HEK293 (cell line): ENCODE measurements around the gene GPR62.

Experiments
- CTCF ChIA-PET: fragments of 350-600 bp; formaldehyde crosslinking; extraction: SDS; loops from one replicate; lab custom pipeline; 2021; ENCODE audit warnings: antibody characterized with exemption; lab: Yijun Ruan, JAX
- POLR2A ChIA-PET: fragments of 300-600 bp; formaldehyde crosslinking; extraction: SDS; loops from one replicate; lab custom pipeline; 2020; ENCODE audit warnings: antibody characterized with exemption, inconsistent platforms; lab: Yijun Ruan, JAX
- H3K27ac ChIP-seq: fragments of 200-500 bp; sonication (Bioruptor generic); 2 replicates; pipeline ENCODE4 v1.5.1; 2014; ENCODE audit warnings: low read depth, low read length, control low read depth, inconsistent platforms; ENCODE audit errors: extremely low read depth
- H3K36me3 ChIP-seq, 2 experiments: fragments of 200-500 bp in 1 of 2; sonication (Bioruptor generic) in 1 of 2; 1 replicate in 1 of 2; 2 replicates in 1 of 2; pipeline ENCODE4 v1.5.1; 2014 to 2017; ENCODE audit warnings: inconsistent platforms in 2 of 2, low read length in 2 of 2; ENCODE audit not compliant: control insufficient read depth in 2 of 2, insufficient read depth in 1 of 2
- H3K4me1 ChIP-seq: fragments of 200-500 bp; sonication (Bioruptor generic); 2 replicates; pipeline ENCODE4 v1.5.1; 2014; ENCODE audit warnings: mild to moderate bottlenecking, low read length, inconsistent platforms; ENCODE audit not compliant: control insufficient read depth, insufficient read depth
- H3K4me3 ChIP-seq: 2 replicates; pipeline ENCODE4 v1.5.1; 2011; ENCODE audit warnings: low read depth, mild to moderate bottlenecking, control low read depth, low read length, moderate library complexity
- H3K9me3 ChIP-seq: fragments of 200-500 bp; sonication (Bioruptor generic); 2 replicates; pipeline ENCODE4 v1.5.1; 2014; ENCODE audit warnings: low read depth, low read length, inconsistent platforms; ENCODE audit not compliant: control insufficient read depth, insufficient read depth
- BCL11B ChIP-seq: fragments of 450-650 bp; formaldehyde crosslinking; IDR thresholded peaks from 2 replicates; pipeline ENCODE4 v1.5.1; 2016; ENCODE audit warnings: low read depth, missing biosample characterization, missing genetic modification characterization
- GFI1B ChIP-seq: fragments of 450-650 bp; formaldehyde crosslinking; IDR thresholded peaks from 2 replicates; pipeline ENCODE4 v1.5.1; 2016; ENCODE audit warnings: missing biosample characterization, missing genetic modification characterization
- HOXA7 ChIP-seq: sonication (generic); formaldehyde crosslinking; IDR thresholded peaks from 2 replicates; pipeline ENCODE4 v1.8.1; 2022; ENCODE audit warnings: missing genetic modification reagents, borderline replicate concordance
- HOXD13 ChIP-seq: sonication (generic); formaldehyde crosslinking; IDR thresholded peaks from 2 replicates; pipeline ENCODE4 v1.8.0; 2022; ENCODE audit warnings: missing genetic modification reagents, borderline replicate concordance
- MYNN ChIP-seq: fragments of 450-650 bp; formaldehyde crosslinking; IDR thresholded peaks from 2 replicates; pipeline ENCODE4 v1.5.1; 2016; ENCODE audit warnings: missing biosample characterization, missing genetic modification characterization, borderline replicate concordance
- PRDM1 ChIP-seq: fragments of 450-650 bp; formaldehyde crosslinking; IDR thresholded peaks from 2 replicates; pipeline ENCODE4; 2016; ENCODE audit warnings: missing biosample characterization, missing genetic modification characterization
- ZBTB20 ChIP-seq: fragments of 450-650 bp; formaldehyde crosslinking; IDR thresholded peaks from 2 replicates; pipeline ENCODE4 v1.5.1; 2016; ENCODE audit warnings: missing biosample characterization, missing genetic modification characterization
- ZFHX2 ChIP-seq: fragments of 450-650 bp; formaldehyde crosslinking; conservative IDR thresholded peaks from 2 replicates; pipeline ENCODE4 v1.5.1; 2016; ENCODE audit warnings: missing biosample characterization, missing genetic modification characterization
- ZNF221 ChIP-seq: fragments of 450-650 bp; formaldehyde crosslinking; IDR thresholded peaks from 2 replicates; pipeline ENCODE4 v1.5.1; 2017; ENCODE audit warnings: missing biosample characterization, missing genetic modification characterization, borderline replicate concordance
- ZNF521 ChIP-seq: fragments of 450-650 bp; formaldehyde crosslinking; IDR thresholded peaks from 2 replicates; pipeline ENCODE4 v1.5.1; 2017; ENCODE audit warnings: missing biosample characterization, mild to moderate bottlenecking, missing genetic modification characterization
- ZNF544 ChIP-seq: fragments of 450-650 bp; formaldehyde crosslinking; IDR thresholded peaks from 2 replicates; pipeline ENCODE4 v1.5.0; 2017; ENCODE audit warnings: missing biosample characterization, missing genetic modification characterization
- ZNF596 ChIP-seq: fragments of 450-650 bp; IDR thresholded peaks from 2 replicates; pipeline ENCODE4 v1.5.0; 2018; ENCODE audit warnings: missing biosample characterization, mild to moderate bottlenecking, missing genetic modification characterization, moderate library complexity
- ZNF629 ChIP-seq: fragments of 450-650 bp; formaldehyde crosslinking; IDR thresholded peaks from 2 replicates; pipeline ENCODE4 v1.5.1; 2017; ENCODE audit warnings: missing biosample characterization, missing genetic modification characterization
- TF ChIP-seq, protein P1 (sequence below): fragments of 450-650 bp; formaldehyde crosslinking; IDR thresholded peaks from 2 replicates; pipeline ENCODE4 v1.5.1; 2016; ENCODE audit warnings: missing biosample characterization, missing genetic modification characterization
- TF ChIP-seq, protein P2 (sequence below): fragments of 450-650 bp; formaldehyde crosslinking; IDR thresholded peaks from 2 replicates; pipeline ENCODE4 v1.5.1; 2017; ENCODE audit warnings: missing biosample characterization, missing genetic modification characterization
- TF ChIP-seq, protein P3 (sequence below): fragments of 450-650 bp; formaldehyde crosslinking; IDR thresholded peaks from 2 replicates; pipeline ENCODE4 v1.5.1; 2016; ENCODE audit warnings: missing biosample characterization, missing genetic modification characterization
- TF ChIP-seq, protein P4 (sequence below): fragments of 450-650 bp; formaldehyde crosslinking; IDR thresholded peaks from 2 replicates; pipeline ENCODE4 v1.5.1; 2017; ENCODE audit warnings: missing biosample characterization, missing genetic modification characterization
- TF ChIP-seq, protein P5 (sequence below): fragments of 450-650 bp; formaldehyde crosslinking; IDR thresholded peaks from 2 replicates; pipeline ENCODE4 v1.5.1; 2016; ENCODE audit warnings: missing biosample characterization, missing genetic modification characterization

Gene GPR62

DNA sequence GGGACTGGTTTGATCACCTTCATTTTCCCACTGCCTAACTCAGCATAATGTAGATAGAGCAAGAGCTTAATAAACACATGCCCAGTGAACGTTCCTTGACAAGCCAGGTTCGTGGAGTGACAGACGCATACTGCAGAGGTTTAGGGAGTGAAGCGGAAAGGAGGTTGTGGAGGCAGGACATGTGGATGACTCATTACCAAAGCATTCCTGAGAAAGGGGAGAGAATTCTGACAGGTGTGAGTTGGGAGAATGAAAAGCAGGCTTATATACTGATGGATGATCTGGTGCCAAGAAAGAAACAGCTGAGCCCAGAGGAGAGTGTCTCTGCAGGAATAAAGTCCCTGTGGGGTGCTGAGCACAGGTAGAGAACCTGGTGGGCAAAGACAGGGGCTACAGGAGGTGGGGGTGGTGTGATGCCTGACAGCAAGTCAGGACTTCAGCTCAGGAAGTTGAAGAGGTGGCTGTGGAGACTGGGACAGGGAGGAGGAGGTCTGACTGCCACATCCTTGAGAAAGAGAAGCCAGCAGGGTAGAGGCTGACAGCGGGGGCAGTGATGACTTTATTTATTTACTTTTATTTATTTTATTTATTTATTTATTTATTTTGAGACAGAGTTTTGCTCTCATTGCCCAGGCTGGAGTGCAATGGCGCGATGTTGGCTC, 42.9 kb downstream of the GPR62 start (continued):
- TF ChIP-seq, protein P1, sequence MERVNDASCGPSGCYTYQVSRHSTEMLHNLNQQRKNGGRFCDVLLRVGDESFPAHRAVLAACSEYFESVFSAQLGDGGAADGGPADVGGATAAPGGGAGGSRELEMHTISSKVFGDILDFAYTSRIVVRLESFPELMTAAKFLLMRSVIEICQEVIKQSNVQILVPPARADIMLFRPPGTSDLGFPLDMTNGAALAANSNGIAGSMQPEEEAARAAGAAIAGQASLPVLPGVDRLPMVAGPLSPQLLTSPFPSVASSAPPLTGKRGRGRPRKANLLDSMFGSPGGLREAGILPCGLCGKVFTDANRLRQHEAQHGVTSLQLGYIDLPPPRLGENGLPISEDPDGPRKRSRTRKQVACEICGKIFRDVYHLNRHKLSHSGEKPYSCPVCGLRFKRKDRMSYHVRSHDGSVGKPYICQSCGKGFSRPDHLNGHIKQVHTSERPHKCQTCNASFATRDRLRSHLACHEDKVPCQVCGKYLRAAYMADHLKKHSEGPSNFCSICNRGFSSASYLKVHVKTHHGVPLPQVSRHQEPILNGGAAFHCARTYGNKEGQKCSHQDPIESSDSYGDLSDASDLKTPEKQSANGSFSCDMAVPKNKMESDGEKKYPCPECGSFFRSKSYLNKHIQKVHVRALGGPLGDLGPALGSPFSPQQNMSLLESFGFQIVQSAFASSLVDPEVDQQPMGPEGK (tag by site-specific recombination): no peak
- TF ChIP-seq PRDM1 (tag by site-specific recombination): peak; percentile 95
- TF ChIP-seq, protein P2, sequence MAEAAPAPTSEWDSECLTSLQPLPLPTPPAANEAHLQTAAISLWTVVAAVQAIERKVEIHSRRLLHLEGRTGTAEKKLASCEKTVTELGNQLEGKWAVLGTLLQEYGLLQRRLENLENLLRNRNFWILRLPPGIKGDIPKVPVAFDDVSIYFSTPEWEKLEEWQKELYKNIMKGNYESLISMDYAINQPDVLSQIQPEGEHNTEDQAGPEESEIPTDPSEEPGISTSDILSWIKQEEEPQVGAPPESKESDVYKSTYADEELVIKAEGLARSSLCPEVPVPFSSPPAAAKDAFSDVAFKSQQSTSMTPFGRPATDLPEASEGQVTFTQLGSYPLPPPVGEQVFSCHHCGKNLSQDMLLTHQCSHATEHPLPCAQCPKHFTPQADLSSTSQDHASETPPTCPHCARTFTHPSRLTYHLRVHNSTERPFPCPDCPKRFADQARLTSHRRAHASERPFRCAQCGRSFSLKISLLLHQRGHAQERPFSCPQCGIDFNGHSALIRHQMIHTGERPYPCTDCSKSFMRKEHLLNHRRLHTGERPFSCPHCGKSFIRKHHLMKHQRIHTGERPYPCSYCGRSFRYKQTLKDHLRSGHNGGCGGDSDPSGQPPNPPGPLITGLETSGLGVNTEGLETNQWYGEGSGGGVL (tag by site-specific recombination): peak; percentile 24; the same call in 1 of the 2 replicates
- TF ChIP-seq, all 188 proteins: peak for 9

DNA sequence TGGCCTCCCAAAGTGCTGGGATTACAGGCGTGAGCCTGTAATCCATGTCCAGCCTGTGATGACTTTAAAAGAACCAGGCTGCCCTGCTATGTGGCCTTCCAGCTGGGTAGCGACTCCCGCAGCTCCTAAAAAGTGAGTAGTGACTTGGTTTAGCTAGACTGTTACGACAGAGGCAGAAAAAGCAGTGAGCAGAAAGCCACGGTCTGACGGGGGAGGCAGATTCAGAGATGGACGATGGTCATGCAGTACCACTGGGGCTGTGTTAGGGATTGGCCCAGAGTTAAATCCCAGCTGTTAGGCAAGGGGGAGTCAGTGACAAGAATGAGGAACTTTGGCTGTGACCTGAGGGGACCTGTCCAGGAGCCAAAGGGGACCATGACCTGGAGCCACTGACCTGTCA, 43.6 kb downstream of the GPR62 start:
- H3K9me3 ChIP-seq: no peaks in the 10 kb centered on the region
- ChIA-PET POLR2A (interaction anchor here (1.0 kb wide), 1 partner anchor 53 kb away, joined by 3 read pairs; no protein-coding TSS in a partner anchor), CTCF (interaction anchor here (0.6 to 1.7 kb wide), 6 partner anchors 48 to 146 kb away, joined by 3 to 7 read pairs (median 4); partner anchors contain the start of genes PARP3 and RRP9)
- no peak overlapping the region for H3K4me3 ChIP-seq
- H3K4me1 ChIP-seq: no peaks in the 10 kb centered on the region
- TF ChIP-seq ZFHX2 (tag by site-specific recombination) (no peak), ZNF596 (tag by site-specific recombination) (no peak), ZNF521 (tag by site-specific recombination) (no peak), GFI1B (tag by site-specific recombination) (no peak), BCL11B (tag by site-specific recombination) (no peak)
- no peak overlapping the region for H3K27ac ChIP-seq
- H3K36me3 ChIP-seq: peaks cover 0 to 18% of the 10 kb centered on the region in 2 experiments; a peak in 1 of 3 replicates

DNA sequence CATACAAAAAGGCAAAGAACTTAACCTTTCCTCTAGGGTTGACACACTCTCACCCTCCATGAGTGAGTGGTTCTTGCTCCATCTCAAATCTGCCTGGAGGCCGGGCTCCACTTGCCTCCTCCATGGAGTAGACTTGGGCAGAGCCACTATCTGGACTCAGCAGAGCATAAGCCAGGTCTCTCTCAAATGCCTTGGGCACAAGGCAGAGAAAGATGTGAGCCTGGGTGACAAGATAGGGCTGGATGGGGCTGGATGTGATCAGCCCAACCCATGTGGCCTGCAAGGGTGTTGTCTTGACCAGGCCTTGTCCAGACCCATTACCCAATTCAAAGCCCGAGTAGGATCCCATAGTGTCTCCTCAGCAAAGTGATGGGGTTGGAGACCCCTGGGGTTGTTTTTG, 44.7 kb downstream of the GPR62 start:
- TF ChIP-seq, protein P3, sequence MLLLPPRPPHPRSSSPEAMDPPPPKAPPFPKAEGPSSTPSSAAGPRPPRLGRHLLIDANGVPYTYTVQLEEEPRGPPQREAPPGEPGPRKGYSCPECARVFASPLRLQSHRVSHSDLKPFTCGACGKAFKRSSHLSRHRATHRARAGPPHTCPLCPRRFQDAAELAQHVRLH: no peak
- TF ChIP-seq ZNF221 (tag by site-specific recombination) (no peak), HOXA7 (CRISPR knock-in tag) (no peak), ZBTB20 (tag by site-specific recombination) (no peak), ZNF596 (tag by site-specific recombination) (no peak), HOXD13 (CRISPR knock-in tag) (no peak), MYNN (tag by site-specific recombination) (no peak)
- no peak overlapping the region for H3K4me3 ChIP-seq
- no peaks in the 10 kb centered on the region for H3K9me3 ChIP-seq
- no peaks in the 10 kb centered on the region for H3K4me1 ChIP-seq
- peaks cover 0 to 7% of the 10 kb centered on the region in 2 experiments; a peak in 1 of 3 replicates for H3K36me3 ChIP-seq
- CTCF ChIA-PET: interaction anchor here (1.0 to 3.6 kb wide), 2 partner anchors 146 to 339 kb away, joined by 3 to 32 read pairs; no protein-coding TSS in a partner anchor
- no peak overlapping the region for H3K27ac ChIP-seq
- POLR2A ChIA-PET: no interaction called here

DNA sequence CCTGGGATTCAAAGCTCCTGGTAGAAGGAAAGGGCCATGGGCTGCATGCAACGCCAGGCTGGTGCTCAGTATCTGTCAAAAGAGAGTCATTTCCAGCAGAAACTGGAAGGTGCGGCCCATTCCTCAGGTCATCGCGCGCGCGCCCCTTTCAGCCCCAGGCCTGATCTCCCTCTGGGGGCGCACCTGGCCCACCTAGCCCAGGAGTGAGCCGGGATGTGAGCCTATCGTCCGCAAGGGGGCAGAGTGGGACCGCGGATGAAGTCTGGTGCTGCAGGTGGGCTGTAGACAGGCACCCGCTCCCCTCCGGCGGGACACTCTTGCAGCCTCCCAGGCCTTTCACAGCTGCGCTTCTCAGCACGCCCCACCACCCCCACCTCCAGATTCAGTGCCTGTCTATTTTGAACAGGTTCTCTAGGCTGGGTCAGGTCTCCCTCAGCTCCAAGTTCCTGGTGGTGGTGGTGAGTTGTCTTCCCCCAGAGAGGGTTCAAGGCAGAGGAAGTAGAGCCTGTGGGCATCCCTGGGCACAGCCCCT, 46.3 kb downstream of the GPR62 start:
- Histone ChIP-seq H3K36me3 (no peaks in the 10 kb centered on the region), H3K4me3 (no peak overlapping the region)
- TF ChIP-seq ZNF629 (tag by site-specific recombination) (0 out of 2 replicates have a peak, but pooled peaks have one; percentile 21), ZNF544 (tag by site-specific recombination) (no peak)
- TF ChIP-seq, protein P1 (tag by site-specific recombination): peak; percentile 70
- TF ChIP-seq, protein P4, sequence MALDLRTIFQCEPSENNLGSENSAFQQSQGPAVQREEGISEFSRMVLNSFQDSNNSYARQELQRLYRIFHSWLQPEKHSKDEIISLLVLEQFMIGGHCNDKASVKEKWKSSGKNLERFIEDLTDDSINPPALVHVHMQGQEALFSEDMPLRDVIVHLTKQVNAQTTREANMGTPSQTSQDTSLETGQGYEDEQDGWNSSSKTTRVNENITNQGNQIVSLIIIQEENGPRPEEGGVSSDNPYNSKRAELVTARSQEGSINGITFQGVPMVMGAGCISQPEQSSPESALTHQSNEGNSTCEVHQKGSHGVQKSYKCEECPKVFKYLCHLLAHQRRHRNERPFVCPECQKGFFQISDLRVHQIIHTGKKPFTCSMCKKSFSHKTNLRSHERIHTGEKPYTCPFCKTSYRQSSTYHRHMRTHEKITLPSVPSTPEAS (tag by site-specific recombination): no peak
- TF ChIP-seq, protein P5, sequence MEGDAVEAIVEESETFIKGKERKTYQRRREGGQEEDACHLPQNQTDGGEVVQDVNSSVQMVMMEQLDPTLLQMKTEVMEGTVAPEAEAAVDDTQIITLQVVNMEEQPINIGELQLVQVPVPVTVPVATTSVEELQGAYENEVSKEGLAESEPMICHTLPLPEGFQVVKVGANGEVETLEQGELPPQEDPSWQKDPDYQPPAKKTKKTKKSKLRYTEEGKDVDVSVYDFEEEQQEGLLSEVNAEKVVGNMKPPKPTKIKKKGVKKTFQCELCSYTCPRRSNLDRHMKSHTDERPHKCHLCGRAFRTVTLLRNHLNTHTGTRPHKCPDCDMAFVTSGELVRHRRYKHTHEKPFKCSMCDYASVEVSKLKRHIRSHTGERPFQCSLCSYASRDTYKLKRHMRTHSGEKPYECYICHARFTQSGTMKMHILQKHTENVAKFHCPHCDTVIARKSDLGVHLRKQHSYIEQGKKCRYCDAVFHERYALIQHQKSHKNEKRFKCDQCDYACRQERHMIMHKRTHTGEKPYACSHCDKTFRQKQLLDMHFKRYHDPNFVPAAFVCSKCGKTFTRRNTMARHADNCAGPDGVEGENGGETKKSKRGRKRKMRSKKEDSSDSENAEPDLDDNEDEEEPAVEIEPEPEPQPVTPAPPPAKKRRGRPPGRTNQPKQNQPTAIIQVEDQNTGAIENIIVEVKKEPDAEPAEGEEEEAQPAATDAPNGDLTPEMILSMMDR (tag by site-specific recombination): peak; percentile 98

More for the DNA sequence above, 46.3 kb downstream of the GPR62 start:
- CTCF ChIA-PET: interaction anchor here (0.6 to 5.8 kb wide), 35 partner anchors 9 to 589 kb away, joined by 3 to 62 read pairs (median 4); partner anchors contain the start of genes DUSP7 and POC1A
- POLR2A ChIA-PET: no interaction called here
- Histone ChIP-seq H3K9me3 (no peaks in the 10 kb centered on the region), H3K27ac (no peak overlapping the region), H3K4me1 (no peaks in the 10 kb centered on the region)
